ENCODE measurements around the gene IPO8. TPM values are rescaled to one million over a fixed set of nuclear protein-coding genes. Genes with fewer than 3 reads are reported as not detected.

The IPO8 gene
- total RNA-seq, 1 experiment from 2014 or later = 48.0 TPM

DNA sequence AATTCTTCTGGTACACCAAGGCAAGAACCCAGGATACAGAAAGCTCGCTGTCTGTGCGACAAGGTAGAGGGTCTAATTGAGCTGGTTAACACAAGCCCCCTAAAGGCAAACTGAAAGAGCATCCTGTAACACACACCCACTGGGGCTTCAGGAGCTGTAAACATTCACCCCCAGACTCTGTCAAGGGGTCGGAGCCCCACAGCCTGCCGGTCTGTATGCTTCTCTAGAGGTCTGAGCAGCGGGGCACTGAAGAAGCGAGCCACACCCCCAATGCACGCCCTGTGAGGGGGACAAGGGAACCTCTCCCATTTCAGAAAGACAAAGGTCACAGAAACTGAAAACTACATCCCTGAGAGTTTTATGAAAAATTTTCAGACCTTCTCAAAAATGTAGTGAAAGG lies 1.3 kb upstream of the IPO8 start:
- Histone ChIP-seq H3K79me1 (ENCODE audit: insufficient read depth, low read depth, low read length, poor library complexity, severe bottlenecking) (no peaks in the 10 kb centered on the region), H4K91ac (ENCODE audit: insufficient read length, low read depth, low read length) (no peak overlapping the region), H2BK120ac (ENCODE audit: low read depth, low read length, poor library complexity, severe bottlenecking) (no peak overlapping the region), H3K56ac (ENCODE audit: insufficient read length, low read depth, low read length) (no peak overlapping the region), H3K14ac (ENCODE audit: insufficient read depth, low read length) (no peak overlapping the region), H3K79me2 (ENCODE audit: insufficient read depth, low read length) (peaks cover 2% of the 10 kb centered on the region; the same call in 1 of the 2 replicates), H2BK15ac (ENCODE audit: low read depth, low read length) (no peak overlapping the region), H2AK5ac (ENCODE audit: insufficient read length, low read length) (no peak overlapping the region), H2AFZ (ENCODE audit: low read length) (no peak overlapping the region), H2BK12ac (ENCODE audit: insufficient read length, low read depth, low read length) (no peak overlapping the region), H3T11ph (ENCODE audit: low read length) (no peak overlapping the region), H3K9ac (ENCODE audit: extremely low read depth, insufficient read length, low read length) (no peak overlapping the region), H4K5ac (ENCODE audit: insufficient read length, low read depth, low read length) (no peak overlapping the region), H3K23me2 (ENCODE audit: insufficient read length, low read depth, low read length, poor library complexity, severe bottlenecking) (peaks cover 10% of the 10 kb centered on the region), H3K9me3 (ENCODE audit: control insufficient read depth, low read depth, low read length) (no peaks in the 10 kb centered on the region), H2BK5ac (ENCODE audit: insufficient read length, low read length) (no peak overlapping the region), H3K4me2 (ENCODE audit: insufficient read depth, insufficient read length, low read length) (peak overlapping the region; percentile 77), H3K18ac (ENCODE audit: insufficient read length, low read depth, low read length) (no peak overlapping the region), H3K4me1 (ENCODE audit: insufficient read depth, low read length) (no peaks in the 10 kb centered on the region), H4K20me1 (ENCODE audit: control insufficient read depth, insufficient read depth, insufficient read length) (no peaks in the 10 kb centered on the region), H3K23ac (ENCODE audit: insufficient read length, low read depth, low read length) (no peak overlapping the region), H3K27me3 (ENCODE audit: insufficient read depth, low read length) (no peaks in the 10 kb centered on the region), H3K27ac (ENCODE audit: insufficient read length, low read depth, low read length) (no peak overlapping the region), H4K8ac (replicated peaks; ENCODE audit: insufficient read length, low read depth, low read length) (no peak overlapping the region), H2BK20ac (ENCODE audit: low read depth, low read length, poor library complexity, severe bottlenecking) (no peak overlapping the region), H3K4ac (ENCODE audit: low read depth, low read length) (no peak overlapping the region)
- Mint-ChIP-seq H3K4me1 (peaks cover 26 to 31% of the 10 kb centered on the region in 2 experiments), H3K9me3 (no peaks in the 10 kb centered on the region), H3K27ac (no peak overlapping the region), H3K27me3 (ENCODE audit: low read depth) (no peaks in the 10 kb centered on the region), H3K36me3 (ENCODE audit: insufficient read depth in 1 of 3, low read depth in 3 of 3) (no peaks in the 10 kb centered on the region), H3K4me3 (peak overlapping the region in 1 of 2 experiments; percentile 31; a peak in 1 of 5 replicates)
- TF ChIP-seq, protein P1, sequence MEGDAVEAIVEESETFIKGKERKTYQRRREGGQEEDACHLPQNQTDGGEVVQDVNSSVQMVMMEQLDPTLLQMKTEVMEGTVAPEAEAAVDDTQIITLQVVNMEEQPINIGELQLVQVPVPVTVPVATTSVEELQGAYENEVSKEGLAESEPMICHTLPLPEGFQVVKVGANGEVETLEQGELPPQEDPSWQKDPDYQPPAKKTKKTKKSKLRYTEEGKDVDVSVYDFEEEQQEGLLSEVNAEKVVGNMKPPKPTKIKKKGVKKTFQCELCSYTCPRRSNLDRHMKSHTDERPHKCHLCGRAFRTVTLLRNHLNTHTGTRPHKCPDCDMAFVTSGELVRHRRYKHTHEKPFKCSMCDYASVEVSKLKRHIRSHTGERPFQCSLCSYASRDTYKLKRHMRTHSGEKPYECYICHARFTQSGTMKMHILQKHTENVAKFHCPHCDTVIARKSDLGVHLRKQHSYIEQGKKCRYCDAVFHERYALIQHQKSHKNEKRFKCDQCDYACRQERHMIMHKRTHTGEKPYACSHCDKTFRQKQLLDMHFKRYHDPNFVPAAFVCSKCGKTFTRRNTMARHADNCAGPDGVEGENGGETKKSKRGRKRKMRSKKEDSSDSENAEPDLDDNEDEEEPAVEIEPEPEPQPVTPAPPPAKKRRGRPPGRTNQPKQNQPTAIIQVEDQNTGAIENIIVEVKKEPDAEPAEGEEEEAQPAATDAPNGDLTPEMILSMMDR (conservative IDR thresholded peaks at IDR 0.05) = no peak
- WGBS (ENCODE audit: extremely low coverage, insufficient read length, low lambda C conversion rate) = no CpG with 5 or more reads among the region's 7 CpGs
- no peak for DNase-seq

Measured in H9 (cell line).